Testis (tissue), 2 donors: ENCODE results near the gene LYPD6B.

Experiments
- CTCF ChIP-seq, 3 experiments: fragments of 450-650 bp in 2 of 3; fragments of 200-600 bp in 1 of 3; sonication (generic) in 1 of 3; IDR thresholded peaks; one replicate each; pipeline ENCODE4 v1.5.1; 2016 to 2019; ENCODE audit warnings: antibody characterized with exemption in 3 of 3, mild to moderate bottlenecking in 2 of 3, moderate library complexity in 1 of 3
- POLR2A ChIP-seq: fragments of 450-650 bp; IDR thresholded peaks from one replicate; pipeline ENCODE4 v1.6.1; 2017; ENCODE audit warnings: antibody characterized with exemption, mild to moderate bottlenecking, moderate library complexity

GRCh38 chr2:149136111-149136510 lies 97.6 kb downstream of the LYPD6B start:
- TF ChIP-seq CTCF (IDR thresholded peaks at IDR 0.05) (no peak), POLR2A (no peak)
